Stimulated activated CD4-positive, alpha-beta T cell treated with anti-CD3 and anti-CD28 coated beads, Interleukin-2, amount 100 ng/mL, for 4 hours (primary cell): ENCODE measurements around the gene PLBD2.
"Not testable (repeated sequence)": the region's sequence is repeated elsewhere in the genome, so short reads cannot be mapped to it uniquely, and the experiment has no call there.

Source experiments
- DNase-seq: peaks from one replicate; pipeline ENCODE4 v3.0.0-alpha.2; 2020; ENCODE audit warnings: low read depth

PLBD2 gene

GRCh38 chr12:113334786-113335539 is 23.4 kb upstream of the PLBD2 start, which contains the start of gene SLC8B1:
TSS of gene SLC8B1 (minus strand) at chr12:113335109. CDS start at chr12:113332878, 2,231 bp downstream.
- peak; percentile 80 for DNase-seq

GRCh38 chr12:113339540-113339939 is 18.8 kb upstream of the PLBD2 start:
- DNase-seq = no peak

GRCh38 chr12:113340061-113340460 is 18.3 kb upstream of the PLBD2 start:
- no peak for DNase-seq

GRCh38 chr12:113341535-113341934 is 16.9 kb upstream of the PLBD2 start:
- no peak for DNase-seq

- no peak for DNase-seq
Observed at GRCh38 chr12:113345318-113345717, 13.1 kb upstream of the PLBD2 start.

GRCh38 chr12:113346353-113346752 is 12.0 kb upstream of the PLBD2 start:
- no peak for DNase-seq

GRCh38 chr12:113347107-113347506 is 11.3 kb upstream of the PLBD2 start:
- no peak for DNase-seq

- DNase-seq = no peak
Observed at GRCh38 chr12:113347892-113348291, 10.5 kb upstream of the PLBD2 start.

- DNase-seq = no peak
Observed at GRCh38 chr12:113348849-113349536, 9.4 kb upstream of the PLBD2 start.

GRCh38 chr12:113351089-113351488 is 7.3 kb upstream of the PLBD2 start:
- no peak for DNase-seq

- DNase-seq = not testable (repeated sequence)
Observed at GRCh38 chr12:113354192-113354591, 4.2 kb upstream of the PLBD2 start.

- no peak for DNase-seq
Observed at GRCh38 chr12:113359133-113359938, 949 bp downstream of the PLBD2 start.

GRCh38 chr12:113359939-113360748 is 1.8 kb downstream of the PLBD2 start:
- DNase-seq = no peak

- no peak for DNase-seq
Observed at GRCh38 chr12:113361574-113362370, 3.4 kb downstream of the PLBD2 start.

GRCh38 chr12:113364698-113365097 is 6.3 kb downstream of the PLBD2 start:
- no peak for DNase-seq

GRCh38 chr12:113365639-113366395 is 7.4 kb downstream of the PLBD2 start:
- DNase-seq = no peak

GRCh38 chr12:113366827-113367226 is 8.4 kb downstream of the PLBD2 start:
- DNase-seq = no peak

GRCh38 chr12:113368331-113368730 is 9.9 kb downstream of the PLBD2 start:
- DNase-seq = no peak

GRCh38 chr12:113369391-113369985 is 11.1 kb downstream of the PLBD2 start:
- no peak for DNase-seq
